Peyer's patch (tissue), 4 donors: ENCODE measurements around the gene ZC3H7B. TPM values are rescaled to one million over a fixed set of nuclear protein-coding genes. Genes with fewer than 3 reads are reported as not detected.

Experiments
- DNase-seq, 3 donors: peaks; one replicate each; pipeline ENCODE4 v3.0.0-alpha.2; 2017 to 2019
- H3K27ac ChIP-seq, 4 donors: fragments of 200-600 bp; sonication (generic); one replicate each; pipeline ENCODE4 v1.5.1; 2016 to 2019
- H3K27me3 ChIP-seq, 2 donors: fragments of 200-600 bp; sonication (generic); one replicate each; pipeline ENCODE4 v1.5.1; 2019
- H3K36me3 ChIP-seq, 3 donors: fragments of 200-600 bp; sonication (generic); one replicate each; pipeline ENCODE4 v1.5.1; 2016 to 2019
- H3K4me1 ChIP-seq, 4 donors: fragments of 200-600 bp; sonication (generic); one replicate each; pipeline ENCODE4 v1.5.1; 2016 to 2019
- H3K4me3 ChIP-seq, 4 donors: fragments of 200-600 bp; sonication (generic); 1 replicate in 3 of 4; 2 replicates in 1 of 4; pipeline ENCODE4 v1.5.1; 2016 to 2019; ENCODE audit warnings: mild to moderate bottlenecking in 1 of 4
- H3K9me3 ChIP-seq, 4 donors: fragments of 200-600 bp; sonication (generic); one replicate each; pipeline ENCODE4 v1.5.1; 2016 to 2019; ENCODE audit warnings: mild to moderate bottlenecking in 1 of 4
- POLR2A ChIP-seq, 2 donors: fragments of 450-650 bp; IDR thresholded peaks; one replicate each; pipeline ENCODE4 v1.5.1; 2017; ENCODE audit warnings: antibody characterized with exemption in 2 of 2, mild to moderate bottlenecking in 2 of 2, moderate library complexity in 2 of 2
- total RNA-seq, 4 donors: library from RNA; depleted of rRNA; stranded (reverse); fragments of >200 nt; gene quantifications; one replicate each; pipeline ENCODE4 v1.1.0, GENCODE V29; 2016
- TF ChIP-seq, protein P1 (sequence below), 6 experiments: fragments of 450-650 bp in 4 of 6; fragments of 200-600 bp in 2 of 6; sonication (generic) in 1 of 6; IDR thresholded peaks; one replicate each; pipeline ENCODE4 v1.5.1; 2017 to 2019; ENCODE audit warnings: antibody characterized with exemption in 6 of 6, mild to moderate bottlenecking in 3 of 6, moderate library complexity in 1 of 6

The ZC3H7B gene
- total RNA-seq, 4 donors from 2014 or later, result 39.9 to 65.1 (median 60.0) TPM

DNA sequence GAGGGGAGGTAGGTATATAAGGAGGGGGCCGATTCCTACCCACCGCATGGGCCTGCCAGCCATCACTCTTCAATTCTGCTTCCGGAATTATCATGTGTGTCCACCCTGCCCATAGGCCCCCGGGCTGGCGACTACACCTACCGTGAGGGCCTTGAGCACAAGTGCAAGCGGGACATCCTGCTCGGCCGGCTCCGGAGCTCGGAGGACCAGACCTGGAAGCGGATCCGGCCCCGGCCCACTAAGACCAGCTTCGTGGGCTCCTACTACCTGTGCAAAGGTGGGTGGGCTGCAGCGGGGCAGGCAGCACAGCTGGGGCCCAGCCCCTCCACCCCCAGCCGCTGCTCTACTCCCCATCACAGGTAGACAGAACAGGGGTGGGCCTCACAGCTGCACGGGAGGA is 42.0 kb downstream of the ZC3H7B start:
- Histone ChIP-seq H3K9me3 (no peaks in the 10 kb centered on the region), H3K27me3 (no peaks in the 10 kb centered on the region), H3K4me1 (no peaks in the 10 kb centered on the region), H3K27ac (no peak overlapping the region), H3K4me3 (no peak overlapping the region), H3K36me3 (peaks cover 0 to 99% (median 0%) of the 10 kb centered on the region in 3 donors)
- DNase-seq, result no peak
- TF ChIP-seq POLR2A (IDR thresholded peaks at IDR 0.05), result no peak
- TF ChIP-seq, protein P1, sequence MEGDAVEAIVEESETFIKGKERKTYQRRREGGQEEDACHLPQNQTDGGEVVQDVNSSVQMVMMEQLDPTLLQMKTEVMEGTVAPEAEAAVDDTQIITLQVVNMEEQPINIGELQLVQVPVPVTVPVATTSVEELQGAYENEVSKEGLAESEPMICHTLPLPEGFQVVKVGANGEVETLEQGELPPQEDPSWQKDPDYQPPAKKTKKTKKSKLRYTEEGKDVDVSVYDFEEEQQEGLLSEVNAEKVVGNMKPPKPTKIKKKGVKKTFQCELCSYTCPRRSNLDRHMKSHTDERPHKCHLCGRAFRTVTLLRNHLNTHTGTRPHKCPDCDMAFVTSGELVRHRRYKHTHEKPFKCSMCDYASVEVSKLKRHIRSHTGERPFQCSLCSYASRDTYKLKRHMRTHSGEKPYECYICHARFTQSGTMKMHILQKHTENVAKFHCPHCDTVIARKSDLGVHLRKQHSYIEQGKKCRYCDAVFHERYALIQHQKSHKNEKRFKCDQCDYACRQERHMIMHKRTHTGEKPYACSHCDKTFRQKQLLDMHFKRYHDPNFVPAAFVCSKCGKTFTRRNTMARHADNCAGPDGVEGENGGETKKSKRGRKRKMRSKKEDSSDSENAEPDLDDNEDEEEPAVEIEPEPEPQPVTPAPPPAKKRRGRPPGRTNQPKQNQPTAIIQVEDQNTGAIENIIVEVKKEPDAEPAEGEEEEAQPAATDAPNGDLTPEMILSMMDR (IDR thresholded peaks at IDR 0.05), result no peak

DNA sequence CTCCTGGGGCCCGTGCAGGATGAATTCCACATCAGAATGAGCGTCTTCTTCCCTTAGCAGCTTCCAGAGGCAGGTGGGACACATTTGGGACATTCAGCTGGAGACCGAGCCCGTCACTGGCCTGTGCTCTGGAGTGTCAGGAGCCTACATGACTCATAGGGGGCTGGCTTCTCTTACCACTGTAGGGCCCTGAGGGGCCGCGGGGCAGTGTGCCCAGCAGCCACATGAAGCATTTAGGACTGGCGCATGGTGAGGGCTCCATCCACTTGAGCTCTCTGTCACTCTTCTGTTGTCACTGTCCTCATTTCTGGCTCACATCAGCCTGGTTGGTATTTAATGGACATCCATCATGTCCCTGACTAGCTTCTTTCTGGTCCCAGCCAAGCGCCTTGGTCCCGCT is 42.4 kb downstream of the ZC3H7B start:
- Histone ChIP-seq H3K4me3 (no peak overlapping the region), H3K36me3 (peaks cover 0 to 99% (median 0%) of the 10 kb centered on the region in 3 donors), H3K4me1 (no peaks in the 10 kb centered on the region), H3K9me3 (no peaks in the 10 kb centered on the region), H3K27ac (no peak overlapping the region), H3K27me3 (no peaks in the 10 kb centered on the region)
- DNase-seq, result no peak
- TF ChIP-seq POLR2A (IDR thresholded peaks at IDR 0.05), result no peak
- TF ChIP-seq, protein P1 (IDR thresholded peaks at IDR 0.05), result no peak

DNA sequence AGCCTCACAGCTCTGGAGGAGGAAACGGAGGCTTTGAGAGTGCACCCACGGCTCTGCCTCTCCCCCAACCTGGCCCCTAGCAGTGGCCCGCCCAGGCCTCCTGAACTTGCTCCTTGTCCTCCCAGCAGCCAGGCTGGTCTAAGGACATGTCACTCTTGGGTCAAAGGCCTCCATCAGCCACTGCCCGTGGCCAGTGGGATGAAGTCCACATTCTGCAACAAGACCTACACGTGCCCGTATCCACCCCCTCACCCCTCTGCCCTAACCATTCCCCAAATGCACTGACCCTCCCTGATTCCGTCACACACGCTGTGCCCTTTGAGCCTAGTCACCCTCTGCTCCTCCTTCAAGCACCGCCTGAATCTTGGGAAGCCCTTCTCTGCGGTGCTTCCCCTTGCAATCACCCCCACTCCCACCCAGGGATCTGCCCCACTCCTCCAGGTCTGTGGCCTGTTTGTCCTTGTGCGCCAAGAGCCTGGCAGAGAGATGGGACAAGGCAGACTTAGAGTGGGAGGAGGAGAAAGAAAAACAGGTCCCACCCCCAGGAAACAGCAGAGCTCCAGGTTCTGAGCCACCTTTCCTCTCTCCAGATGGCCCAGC is 43.0 kb downstream of the ZC3H7B start:
- H3K4me1 ChIP-seq, result no peaks in the 10 kb centered on the region
- TF ChIP-seq POLR2A (IDR thresholded peaks at IDR 0.05), result no peak
- TF ChIP-seq, protein P1 (IDR thresholded peaks at IDR 0.05), result no peak
- no peak overlapping the region for H3K4me3 ChIP-seq
- no peak overlapping the region for H3K27ac ChIP-seq
- DNase-seq, result no peak
- peaks cover 0 to 99% (median 0%) of the 10 kb centered on the region in 3 donors for H3K36me3 ChIP-seq
- H3K27me3 ChIP-seq, result no peaks in the 10 kb centered on the region
- no peaks in the 10 kb centered on the region for H3K9me3 ChIP-seq

DNA sequence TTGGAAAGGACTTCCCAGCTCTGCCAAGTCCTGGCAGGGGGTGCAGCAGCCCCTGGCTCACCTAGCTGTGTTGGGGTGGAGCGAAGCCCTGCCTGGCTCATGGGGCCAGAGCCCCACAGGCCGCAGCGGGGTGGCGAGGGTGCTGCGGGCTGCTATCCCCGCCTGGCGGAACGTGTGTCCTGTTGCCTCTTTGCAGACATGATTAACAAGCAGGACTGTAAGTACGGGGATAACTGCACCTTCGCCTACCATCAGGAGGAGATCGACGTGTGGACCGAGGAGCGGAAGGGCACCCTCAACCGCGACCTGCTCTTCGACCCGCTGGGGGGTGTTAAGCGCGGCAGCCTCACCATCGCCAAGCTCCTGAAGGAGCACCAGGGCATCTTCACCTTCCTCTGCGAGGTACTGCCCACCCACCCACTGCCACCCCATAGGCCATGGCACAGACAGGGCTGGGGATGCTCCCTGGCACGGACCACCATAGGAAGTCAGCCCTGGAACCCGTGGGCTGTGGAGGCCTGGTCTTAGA is 44.5 kb downstream of the ZC3H7B start:
- peaks cover 0 to 99% (median 0%) of the 10 kb centered on the region in 3 donors for H3K36me3 ChIP-seq

DNA sequence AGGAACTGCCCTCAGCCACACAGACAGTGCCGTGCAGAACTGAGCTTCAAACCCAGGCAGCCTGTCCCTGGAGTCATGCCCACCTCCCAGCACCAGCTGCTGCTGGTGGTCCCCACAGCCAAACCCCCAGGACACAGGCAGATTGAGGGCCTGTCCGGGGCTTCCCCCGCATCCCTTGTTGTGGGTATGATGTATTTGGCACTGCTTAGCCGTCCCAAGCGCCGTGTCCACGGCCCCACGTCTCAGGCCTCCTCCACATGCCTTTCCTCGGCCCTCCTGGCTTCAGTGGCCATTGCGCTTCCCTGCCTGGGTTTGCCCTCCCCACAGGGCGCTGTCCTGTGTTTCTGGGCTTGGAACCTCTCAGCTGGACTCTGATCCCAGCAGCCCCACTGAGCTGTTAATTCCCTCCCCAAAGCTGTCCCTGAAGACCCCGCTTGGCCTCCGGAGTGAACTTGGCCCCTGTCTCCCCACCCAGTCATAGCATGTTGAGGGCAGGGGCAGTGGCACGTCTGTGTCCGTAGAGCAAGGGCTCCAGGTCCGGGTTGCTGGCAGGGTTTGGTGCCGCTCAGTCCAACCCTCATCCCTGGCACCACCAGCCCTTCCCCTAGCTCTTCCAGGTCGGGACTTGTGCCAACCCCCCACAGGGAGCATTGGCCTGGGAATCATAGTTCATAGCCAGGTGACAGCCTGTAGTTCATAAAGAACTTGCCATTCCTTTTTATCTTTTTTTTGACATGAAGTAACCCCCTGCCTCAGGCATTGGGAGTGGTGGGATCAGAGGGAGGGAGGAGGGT is 45.9 kb downstream of the ZC3H7B start:
- no peak for TF ChIP-seq POLR2A (IDR thresholded peaks at IDR 0.05)
- TF ChIP-seq, protein P1 (IDR thresholded peaks at IDR 0.05), result no peak
- Histone ChIP-seq H3K27ac (no peak overlapping the region), H3K4me1 (no peaks in the 10 kb centered on the region), H3K36me3 (peaks cover 0 to 100% (median 0%) of the 10 kb centered on the region in 3 donors), H3K9me3 (no peaks in the 10 kb centered on the region), H3K27me3 (no peaks in the 10 kb centered on the region), H3K4me3 (no peak overlapping the region)
- no peak for DNase-seq

More for the DNA sequence above, 44.5 kb downstream of the ZC3H7B start:
- DNase-seq, result no peak
- TF ChIP-seq POLR2A (IDR thresholded peaks at IDR 0.05), result no peak
- TF ChIP-seq, protein P1 (IDR thresholded peaks at IDR 0.05), result no peak
- H3K4me3 ChIP-seq, result no peak overlapping the region
- no peaks in the 10 kb centered on the region for H3K27me3 ChIP-seq
- H3K4me1 ChIP-seq, result no peaks in the 10 kb centered on the region
- no peak overlapping the region for H3K27ac ChIP-seq
- no peaks in the 10 kb centered on the region for H3K9me3 ChIP-seq
